ENCODE results near the gene ELP4. TPM values are rescaled to one million over a fixed set of nuclear protein-coding genes. Genes with fewer than 3 reads are reported as not detected.
"Not testable (repeated sequence)": the region's sequence is repeated elsewhere in the genome, so short reads cannot be mapped to it uniquely, and the experiment has no call there.

Gene ELP4
- total RNA-seq, 1 donor from 2014 or later: 31.4 TPM

- DNase-seq: no peak
These were observed 196.8 kb downstream of the ELP4 start for GRCh38 chr11:31706357-31706756.

- no peak for DNase-seq
These were observed 201.6 kb downstream of the ELP4 start for GRCh38 chr11:31711137-31711536.

- DNase-seq: no peak
These were observed 203.3 kb downstream of the ELP4 start for GRCh38 chr11:31712851-31713250.

- DNase-seq: no peak
These were observed 205.3 kb downstream of the ELP4 start for GRCh38 chr11:31714840-31715239.

GRCh38 chr11:31720225-31720624 is 210.7 kb downstream of the ELP4 start:
- no peak for DNase-seq

- DNase-seq: no peak
These were observed 211.3 kb downstream of the ELP4 start for GRCh38 chr11:31720671-31721365.

GRCh38 chr11:31722754-31723153 is 213.2 kb downstream of the ELP4 start:
- DNase-seq: no peak

- DNase-seq: no peak
These were observed 215.6 kb downstream of the ELP4 start for GRCh38 chr11:31725176-31725575.

GRCh38 chr11:31728432-31728831 is 218.9 kb downstream of the ELP4 start:
- DNase-seq: no peak

GRCh38 chr11:31740131-31740530 is 230.6 kb downstream of the ELP4 start:
- DNase-seq: no peak

- not testable (repeated sequence) for DNase-seq
These were observed 231.3 kb downstream of the ELP4 start for GRCh38 chr11:31740731-31741368.

- no peak for DNase-seq
These were observed 238.0 kb downstream of the ELP4 start for GRCh38 chr11:31747581-31747980.

- no peak for DNase-seq
These were observed 247.8 kb downstream of the ELP4 start for GRCh38 chr11:31757260-31757835.

- DNase-seq: no peak
These were observed 252.1 kb downstream of the ELP4 start for GRCh38 chr11:31761636-31762035.

GRCh38 chr11:31763296-31763695 is 253.7 kb downstream of the ELP4 start:
- DNase-seq: no peak

GRCh38 chr11:31764261-31764660 is 254.7 kb downstream of the ELP4 start:
- no peak for DNase-seq

GRCh38 chr11:31764766-31765165 is 255.2 kb downstream of the ELP4 start:
- no peak for DNase-seq

- no peak for DNase-seq
These were observed 257.5 kb downstream of the ELP4 start for GRCh38 chr11:31767066-31767465.

GRCh38 chr11:31767685-31768084 is 258.1 kb downstream of the ELP4 start:
- DNase-seq: no peak

- DNase-seq: no peak
These were observed 259.4 kb downstream of the ELP4 start for GRCh38 chr11:31768749-31769640.

GRCh38 chr11:31770011-31770700 is 260.6 kb downstream of the ELP4 start:
- DNase-seq: no peak

GRCh38 chr11:31772412-31772811 is 262.8 kb downstream of the ELP4 start:
- DNase-seq: no peak

Data from skin of body (tissue), 2 donors.